Mesenchymal stem cell (in vitro differentiated cells and primary cell): Measurements from ENCODE around the gene ANO3.

Source experiments
- DNase-seq: peaks from one replicate; pipeline ENCODE4 v3.0.0-alpha.2; 2013
- H2AFZ ChIP-seq: one replicate; pipeline ENCODE4 v1.6.1; 2013; ENCODE audit warnings: low read depth, mild to moderate bottlenecking, control low read depth, inconsistent platforms, low read length, moderate library complexity
- H2AK5ac ChIP-seq: 2 replicates; pipeline ENCODE4 v1.6.1; 2013; ENCODE audit warnings: low read length, moderate library complexity, mild to moderate bottlenecking, inconsistent platforms; ENCODE audit not compliant: severe bottlenecking
- H2BK120ac ChIP-seq: one replicate; pipeline ENCODE4 v1.6.1; 2013; ENCODE audit warnings: low read depth, mild to moderate bottlenecking, inconsistent platforms, low read length, moderate library complexity
- H2BK12ac ChIP-seq, 2 experiments: one replicate each; pipeline ENCODE4 v1.6.1; 2013; ENCODE audit warnings: inconsistent platforms in 2 of 2, low read length in 2 of 2, mild to moderate bottlenecking in 2 of 2, moderate library complexity in 2 of 2, control low read depth in 1 of 2
- H2BK15ac ChIP-seq: one replicate; pipeline ENCODE4 v1.6.1; 2013; ENCODE audit warnings: mild to moderate bottlenecking, low read depth, inconsistent platforms; ENCODE audit not compliant: poor library complexity, severe bottlenecking
- H2BK5ac ChIP-seq: 2 replicates; pipeline ENCODE4 v1.6.1; 2013; ENCODE audit warnings: low read depth, mild to moderate bottlenecking, low read length, control low read depth, inconsistent platforms; ENCODE audit not compliant: poor library complexity, severe bottlenecking
- H3K14ac ChIP-seq, 2 experiments: one replicate each; pipeline ENCODE4 v1.6.1; 2013; ENCODE audit warnings: inconsistent platforms in 2 of 2, low read length in 2 of 2, control low read depth in 1 of 2, mild to moderate bottlenecking in 1 of 2, moderate library complexity in 1 of 2
- H3K18ac ChIP-seq, 2 experiments: one replicate each; pipeline ENCODE4 v1.6.1; 2013; ENCODE audit warnings: inconsistent platforms in 2 of 2, low read length in 2 of 2, control low read depth in 1 of 2, low read depth in 1 of 2, mild to moderate bottlenecking in 1 of 2
- H3K23ac ChIP-seq, 2 experiments: one replicate each; pipeline ENCODE4 v1.6.1; 2013; ENCODE audit warnings: inconsistent platforms in 2 of 2, low read length in 2 of 2, mild to moderate bottlenecking in 2 of 2, moderate library complexity in 2 of 2, control low read depth in 1 of 2
- H3K27ac ChIP-seq: 2 replicates; pipeline ENCODE4 v1.5.1; 2013; ENCODE audit warnings: mild to moderate bottlenecking, moderate library complexity, low read length, control low read depth, inconsistent platforms; ENCODE audit not compliant: poor library complexity, severe bottlenecking
- H3K27me3 ChIP-seq, 2 experiments: 2 replicates each; pipeline versions ENCODE4 v1.6.1 to v1.7.0; 2013; ENCODE audit warnings: low read length in 2 of 2, mild to moderate bottlenecking in 2 of 2, moderate library complexity in 2 of 2, control low read depth in 1 of 2, inconsistent platforms in 1 of 2; ENCODE audit not compliant: control insufficient read depth in 1 of 2, insufficient read depth in 1 of 2
- H3K36me3 ChIP-seq, 2 experiments: 2 replicates each; pipeline versions ENCODE4 v1.6.1 to v1.7.0; 2013; ENCODE audit warnings: low read length in 2 of 2, control low read depth in 1 of 2, inconsistent platforms in 1 of 2, low read depth in 1 of 2, mild to moderate bottlenecking in 1 of 2; ENCODE audit not compliant: insufficient read depth in 2 of 2, control insufficient read depth in 1 of 2
- H3K4ac ChIP-seq, 2 experiments: one replicate each; pipeline ENCODE4 v1.6.1; 2013; ENCODE audit warnings: inconsistent platforms in 2 of 2, low read length in 2 of 2, mild to moderate bottlenecking in 2 of 2, moderate library complexity in 2 of 2, control low read depth in 1 of 2, low read depth in 1 of 2
- H3K4me1 ChIP-seq: 2 replicates; pipeline ENCODE4 v1.6.1; 2013; ENCODE audit warnings: low read depth, low read length, control low read depth; ENCODE audit not compliant: control insufficient read depth, insufficient read depth
- H3K4me2 ChIP-seq: 2 replicates; pipeline ENCODE4 v1.6.1; 2013; ENCODE audit warnings: low read length, mild to moderate bottlenecking, inconsistent platforms; ENCODE audit not compliant: poor library complexity, severe bottlenecking
- H3K4me3 ChIP-seq, 2 experiments: 2 replicates each; pipeline versions ENCODE4 v1.5.1 to v1.7.0; 2013; ENCODE audit warnings: low read length in 2 of 2, mild to moderate bottlenecking in 2 of 2, control low read depth in 1 of 2, low read depth in 1 of 2; ENCODE audit not compliant: insufficient read depth in 1 of 2
- H3K79me1 ChIP-seq: replicated peaks from 2 replicates; pipeline ENCODE4 v1.6.1; 2013; ENCODE audit warnings: mild to moderate bottlenecking, control low read depth, low read length, inconsistent platforms; ENCODE audit not compliant: poor library complexity, severe bottlenecking
- H3K9ac ChIP-seq: 2 replicates; pipeline ENCODE4 v1.7.0; 2013; ENCODE audit warnings: mild to moderate bottlenecking, low read length, moderate library complexity
- H3K9me3 ChIP-seq: 2 replicates; pipeline ENCODE4 v1.7.0; 2013; ENCODE audit warnings: mild to moderate bottlenecking, low read length; ENCODE audit not compliant: control insufficient read depth
- H4K8ac ChIP-seq: one replicate; pipeline ENCODE4 v1.6.1; 2013; ENCODE audit warnings: inconsistent platforms, mild to moderate bottlenecking, low read length, moderate library complexity
- H4K91ac ChIP-seq: one replicate; pipeline ENCODE4 v1.6.1; 2013; ENCODE audit warnings: mild to moderate bottlenecking, low read length, inconsistent platforms
- whole genome bisulfite sequencing: methylation state at CpG from one replicate; pipeline ENCODE4 v1.1.7; 2013; ENCODE audit warnings: mixed read lengths; 5-methylcytosine and 5-hydroxymethylcytosine counted together

ANO3 gene

DNA sequence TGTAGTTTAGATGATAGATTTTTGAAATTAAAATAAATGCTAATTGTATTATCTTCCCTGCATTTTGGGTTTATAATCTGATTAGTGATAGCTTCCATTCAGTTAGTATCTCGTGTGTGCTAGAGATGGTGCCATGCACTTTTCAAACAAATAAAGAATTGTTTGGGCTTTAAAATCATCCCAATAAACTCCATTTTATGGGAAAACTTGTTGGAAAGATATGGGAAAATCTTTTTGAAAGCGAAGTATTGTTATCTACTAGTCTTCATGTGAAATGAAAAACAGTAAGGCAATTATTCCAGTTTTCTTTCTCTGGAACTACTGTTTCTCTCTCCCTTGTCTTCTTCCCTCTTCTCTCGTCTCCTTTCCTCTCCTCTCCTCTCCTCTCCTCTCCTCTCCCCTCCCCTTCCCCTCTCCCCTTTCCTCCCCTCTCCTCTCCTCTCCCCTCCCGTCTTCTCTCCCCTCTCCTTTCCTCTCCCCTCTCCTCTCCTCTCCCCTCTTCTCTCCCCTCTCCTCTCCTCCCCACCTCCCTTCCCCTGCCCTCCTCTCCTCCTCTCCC is 268.0 kb downstream of the ANO3 start:
- no peak for DNase-seq
- WGBS = 81% methylated on average over 1 of the region's 4 CpGs

DNA sequence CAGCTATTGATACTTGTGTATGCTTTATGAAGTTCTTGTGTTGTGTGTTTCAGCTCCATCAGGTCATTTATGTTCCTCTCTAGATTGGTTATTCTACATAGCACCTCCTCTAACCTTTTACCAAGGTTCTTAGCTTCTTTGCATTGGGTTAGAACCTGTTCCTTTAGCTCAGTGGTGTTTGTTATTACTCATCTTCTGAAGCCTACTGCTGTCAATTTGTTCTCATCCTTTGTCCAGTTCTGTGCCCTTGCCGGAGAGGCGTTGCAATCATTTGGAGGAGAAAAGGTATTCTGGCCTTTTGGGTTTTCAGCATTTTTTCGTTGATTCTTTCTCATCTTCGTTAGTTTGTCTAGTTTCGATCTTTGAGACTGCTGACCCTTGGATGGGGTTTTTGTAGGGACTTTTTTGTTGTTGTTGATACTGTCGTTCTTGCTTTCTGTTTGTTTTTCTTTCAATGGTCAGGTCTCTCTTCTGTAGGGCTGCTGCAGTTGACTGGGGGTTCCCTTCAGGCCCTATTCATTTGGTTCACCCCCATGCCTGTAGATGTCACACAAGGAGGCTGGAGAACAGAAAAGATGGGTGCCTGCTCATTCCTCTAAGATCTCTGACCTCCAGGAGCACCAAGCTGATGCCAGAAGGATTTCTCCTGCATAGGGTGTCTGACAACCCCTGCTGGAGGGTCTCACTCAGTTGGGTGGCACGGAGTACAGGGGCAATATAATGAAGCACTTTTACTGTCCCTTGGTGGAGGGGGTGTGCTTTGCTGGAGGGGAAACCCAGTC is 276.0 kb downstream of the ANO3 start:
- no peak overlapping the region for H2BK12ac ChIP-seq
- no peak overlapping the region for H3K4me2 ChIP-seq
- H3K4me3 ChIP-seq = no peak overlapping the region
- H2AFZ ChIP-seq = no peak overlapping the region
- H3K18ac ChIP-seq = no peak overlapping the region
- H2BK15ac ChIP-seq = no peak overlapping the region
- H2BK120ac ChIP-seq = no peak overlapping the region
- H4K91ac ChIP-seq = no peak overlapping the region
- no peak overlapping the region for H2BK5ac ChIP-seq
- no peaks in the 10 kb centered on the region for H3K4me1 ChIP-seq
- H3K36me3 ChIP-seq = no peaks in the 10 kb centered on the region
- no peaks in the 10 kb centered on the region for H3K27me3 ChIP-seq
- WGBS = 90% methylated on average over 7 of the region's 7 CpGs
- no peak overlapping the region for H3K4ac ChIP-seq
- no peak overlapping the region for H3K23ac ChIP-seq
- H2AK5ac ChIP-seq = no peak overlapping the region
- no peak overlapping the region for H3K27ac ChIP-seq
- H4K8ac ChIP-seq = no peak overlapping the region
- H3K9ac ChIP-seq = no peak overlapping the region
- peaks cover 1% of the 10 kb centered on the region for H3K9me3 ChIP-seq
- DNase-seq = no peak
- H3K79me1 ChIP-seq = no peaks in the 10 kb centered on the region
- no peak overlapping the region for H3K14ac ChIP-seq

More for the DNA sequence above, 268.0 kb downstream of the ANO3 start:
- Histone ChIP-seq H3K4me1 (no peaks in the 10 kb centered on the region), H2AFZ (no peak overlapping the region), H2BK12ac (no peak overlapping the region), H3K36me3 (no peaks in the 10 kb centered on the region), H3K9me3 (no peaks in the 10 kb centered on the region), H3K4ac (no peak overlapping the region), H3K18ac (no peak overlapping the region), H2BK5ac (no peak overlapping the region), H3K27ac (no peak overlapping the region), H3K4me3 (no peak overlapping the region), H4K91ac (no peak overlapping the region), H2AK5ac (no peak overlapping the region), H2BK15ac (no peak overlapping the region), H3K4me2 (no peak overlapping the region), H3K9ac (peak overlapping the region; percentile 28), H3K27me3 (no peaks in the 10 kb centered on the region), H3K79me1 (no peaks in the 10 kb centered on the region), H2BK120ac (no peak overlapping the region), H4K8ac (no peak overlapping the region), H3K23ac (no peak overlapping the region), H3K14ac (no peak overlapping the region)

GRCh38 chr11:26608507-26609146 is 276.7 kb downstream of the ANO3 start:
- 86% methylated on average over 9 of the region's 9 CpGs for WGBS
- no peak overlapping the region for H4K91ac ChIP-seq
- no peak overlapping the region for H2BK120ac ChIP-seq
- no peak overlapping the region for H2BK12ac ChIP-seq
- H3K4ac ChIP-seq = no peak overlapping the region
- H3K4me2 ChIP-seq = no peak overlapping the region
- no peak overlapping the region for H3K9ac ChIP-seq
- H3K4me1 ChIP-seq = no peaks in the 10 kb centered on the region
- H4K8ac ChIP-seq = no peak overlapping the region
- H2BK15ac ChIP-seq = no peak overlapping the region
- no peak overlapping the region for H3K23ac ChIP-seq
- H2AK5ac ChIP-seq = no peak overlapping the region
- H3K79me1 ChIP-seq = no peaks in the 10 kb centered on the region
- H2BK5ac ChIP-seq = no peak overlapping the region
- H3K18ac ChIP-seq = no peak overlapping the region
- H3K36me3 ChIP-seq = no peaks in the 10 kb centered on the region
- H3K27me3 ChIP-seq = no peaks in the 10 kb centered on the region
- no peak for DNase-seq
- peaks cover 2% of the 10 kb centered on the region for H3K9me3 ChIP-seq
- no peak overlapping the region for H3K14ac ChIP-seq
- no peak overlapping the region for H3K4me3 ChIP-seq
- no peak overlapping the region for H3K27ac ChIP-seq
- H2AFZ ChIP-seq = no peak overlapping the region

- no peak overlapping the region for H3K4me2 ChIP-seq
- H4K8ac ChIP-seq = no peak overlapping the region
- peak overlapping the region in 1 of 2 experiments; percentile 48 for H3K14ac ChIP-seq
- peaks cover 3% of the 10 kb centered on the region for H3K4me1 ChIP-seq
- no peak overlapping the region for H3K23ac ChIP-seq
- H3K9me3 ChIP-seq = peaks cover 2% of the 10 kb centered on the region
- DNase-seq = no peak
- H2BK15ac ChIP-seq = no peak overlapping the region
- H2BK5ac ChIP-seq = no peak overlapping the region
- H3K4me3 ChIP-seq = peak overlapping the region in 1 of 2 experiments; percentile 20
- H2AFZ ChIP-seq = no peak overlapping the region
- no peak overlapping the region for H2BK120ac ChIP-seq
- H2BK12ac ChIP-seq = no peak overlapping the region
- no peaks in the 10 kb centered on the region for H3K36me3 ChIP-seq
- H3K79me1 ChIP-seq = no peaks in the 10 kb centered on the region
- H3K27ac ChIP-seq = no peak overlapping the region
- H3K18ac ChIP-seq = no peak overlapping the region
- peak overlapping the region; percentile 56 for H4K91ac ChIP-seq
- H3K27me3 ChIP-seq = no peaks in the 10 kb centered on the region
- no peak overlapping the region for H2AK5ac ChIP-seq
- WGBS = 62% methylated on average over 2 of the region's 2 CpGs
- peak overlapping the region in 1 of 2 experiments; percentile 67 for H3K4ac ChIP-seq
- no peak overlapping the region for H3K9ac ChIP-seq
Measured at GRCh38 chr11:26613759-26614158, 281.8 kb downstream of the ANO3 start.
